Psoas muscle (tissue), 8 donors: ENCODE measurements around the gene VAV3. TPM values are rescaled to one million over a fixed set of nuclear protein-coding genes. Genes with fewer than 3 reads are reported as not detected.

Experiments used
- ATAC-seq, 4 donors: fragments of 200-7000 bp; cut with Tn5 transposase; one replicate each; pipeline ENCODE4 v1.9.1; 2020; ENCODE audit warnings: moderate library complexity in 3 of 4, mild to moderate bottlenecking in 2 of 4
- DNase-seq, 2 donors: peaks; one replicate each; pipeline ENCODE4 v3.0.0-alpha.2; 2020
- H3K27ac ChIP-seq: fragments of 200-600 bp; one replicate; pipeline ENCODE4 v1.8.0; 2022
- H3K27me3 ChIP-seq, 3 donors: fragments of 200-600 bp in 1 of 3; one replicate each; pipeline versions ENCODE4 v1.6.1 to v1.8.0; 2013 to 2022; ENCODE audit warnings: low read length in 2 of 3, mild to moderate bottlenecking in 2 of 3, moderate library complexity in 1 of 3; ENCODE audit not compliant: insufficient read depth in 3 of 3
- H3K36me3 ChIP-seq, 2 donors: fragments of 200-600 bp in 1 of 2; one replicate each; pipeline versions ENCODE4 v1.6.1 to v1.8.0; 2013 to 2022; ENCODE audit warnings: low read depth in 1 of 2, mild to moderate bottlenecking in 1 of 2, moderate library complexity in 1 of 2; ENCODE audit not compliant: insufficient read depth in 1 of 2
- H3K4me1 ChIP-seq: fragments of 200-600 bp; one replicate; pipeline ENCODE4 v1.8.0; 2022
- H3K4me3 ChIP-seq: fragments of 200-600 bp; one replicate; pipeline ENCODE4 v1.8.0; 2022; ENCODE audit warnings: mild to moderate bottlenecking
- H3K9me3 ChIP-seq: fragments of 200-600 bp; one replicate; pipeline ENCODE4 v1.8.0; 2022
- WGBS, 3 donors: extraction: QIAGEN DNeasy Blood & Tissue Kit; methylation state at CpG; one replicate each; pipeline versions ENCODE4 v1.1.6 to v1.1.7; 2013; 5-methylcytosine and 5-hydroxymethylcytosine counted together
- intact Hi-C, 2 donors: fragments of 100-400 bp; cut with DNase I; formaldehyde crosslinking; loops; one replicate each; pipeline versions ENCODE4 v1.11.0 to v1.14.2; 2022
- polyA plus RNA-seq, 3 donors: library from polyadenylated mRNA; stranded (reverse); fragments of 200-250 nt; gene quantifications; one replicate each; pipeline ENCODE4 v1.2.3, GENCODE V29; 2013
- total RNA-seq, 4 donors: library from RNA; stranded (reverse); fragmentation: NEBNext Ultra II Directional in 2 of 4; extraction: Animal tissue kit (Norgen Biotek cat#: 25700) in 2 of 4; gene quantifications; one replicate each; pipeline versions ENCODE4 v1.2.1 to v1.2.4, GENCODE V29; 2021 to 2023
- TF ChIP-seq, protein P1 (sequence below): fragments of 200-600 bp; IDR thresholded peaks from one replicate; pipeline ENCODE4 v1.8.0; 2022; ENCODE audit warnings: antibody characterized with exemption
- donor health status: healthy with polysubstance abuse.
- donor health status: DM: no; HTN: no; CAD: no; lungs with moderate emphysema.
- donor health status: Bipolar disorder and iron deficiency.
- donor health status: healthy.
- donor health status: DM: yes; HTN: yes; CAD: no.
- donor health status: DM: no; HTN: no; CAD: no.
- donor health status: DM: no; HTN: no; CAD: no.
- donor health status: DM: yes; HTN: yes; CAD: no.

The VAV3 gene
- total and polyA plus RNA-seq, 7 donors, result 0.28 to 1.7 (median 0.72) TPM

DNA sequence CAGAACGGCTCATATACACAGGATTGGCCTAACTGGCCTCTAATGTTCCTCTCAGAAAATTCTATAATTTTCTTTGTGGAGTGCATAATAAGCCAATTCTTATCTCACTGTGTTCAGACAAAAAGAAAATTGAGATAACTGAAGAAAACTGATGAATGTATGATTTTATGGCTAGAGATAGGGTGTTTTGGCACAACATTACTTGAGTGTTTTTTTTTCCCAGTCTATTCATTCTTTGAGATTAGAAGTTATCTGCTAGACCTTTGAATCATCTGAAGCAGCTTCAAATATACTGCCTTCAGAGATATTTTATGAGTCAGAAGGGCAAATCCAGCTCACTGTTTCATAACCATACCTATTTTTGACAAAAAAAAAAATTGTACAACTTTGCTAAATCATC, 85.6 kb downstream of the VAV3 start:
- H3K27me3 ChIP-seq, result no peaks in the 10 kb centered on the region
- intact Hi-C loops, result no loop called here
- ATAC-seq, result no peak
- DNase-seq, result no peak
- WGBS, 3 donors, result 79 to 93% (median 88%) methylated on average over 1 of the region's 1 CpG
- no peaks in the 10 kb centered on the region for H3K9me3 ChIP-seq
- no peak overlapping the region for H3K4me3 ChIP-seq
- H3K4me1 ChIP-seq, result no peaks in the 10 kb centered on the region
- no peaks in the 10 kb centered on the region for H3K36me3 ChIP-seq
- TF ChIP-seq, protein P1, sequence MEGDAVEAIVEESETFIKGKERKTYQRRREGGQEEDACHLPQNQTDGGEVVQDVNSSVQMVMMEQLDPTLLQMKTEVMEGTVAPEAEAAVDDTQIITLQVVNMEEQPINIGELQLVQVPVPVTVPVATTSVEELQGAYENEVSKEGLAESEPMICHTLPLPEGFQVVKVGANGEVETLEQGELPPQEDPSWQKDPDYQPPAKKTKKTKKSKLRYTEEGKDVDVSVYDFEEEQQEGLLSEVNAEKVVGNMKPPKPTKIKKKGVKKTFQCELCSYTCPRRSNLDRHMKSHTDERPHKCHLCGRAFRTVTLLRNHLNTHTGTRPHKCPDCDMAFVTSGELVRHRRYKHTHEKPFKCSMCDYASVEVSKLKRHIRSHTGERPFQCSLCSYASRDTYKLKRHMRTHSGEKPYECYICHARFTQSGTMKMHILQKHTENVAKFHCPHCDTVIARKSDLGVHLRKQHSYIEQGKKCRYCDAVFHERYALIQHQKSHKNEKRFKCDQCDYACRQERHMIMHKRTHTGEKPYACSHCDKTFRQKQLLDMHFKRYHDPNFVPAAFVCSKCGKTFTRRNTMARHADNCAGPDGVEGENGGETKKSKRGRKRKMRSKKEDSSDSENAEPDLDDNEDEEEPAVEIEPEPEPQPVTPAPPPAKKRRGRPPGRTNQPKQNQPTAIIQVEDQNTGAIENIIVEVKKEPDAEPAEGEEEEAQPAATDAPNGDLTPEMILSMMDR, result no peak
- no peak overlapping the region for H3K27ac ChIP-seq

DNA sequence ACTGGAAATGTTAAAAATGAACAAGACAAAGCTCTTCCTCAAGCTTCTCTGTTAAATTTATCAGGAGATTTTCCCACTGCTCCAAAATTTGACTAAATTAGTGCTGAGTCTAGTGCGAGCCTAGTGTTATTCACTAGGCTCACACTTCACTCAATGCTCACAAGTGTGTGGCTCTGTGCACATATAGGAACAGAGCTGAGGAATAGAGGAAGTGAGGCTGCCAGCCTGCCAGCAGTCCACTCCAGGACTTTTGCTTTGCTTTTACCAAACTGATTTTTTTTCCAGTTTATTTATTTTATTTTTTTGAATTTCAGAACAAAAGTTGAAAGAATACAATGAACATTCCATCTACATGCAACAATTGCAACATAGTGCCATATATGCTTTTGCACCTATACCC, 87.2 kb downstream of the VAV3 start:
- Histone ChIP-seq H3K36me3 (no peaks in the 10 kb centered on the region), H3K27me3 (no peaks in the 10 kb centered on the region), H3K4me1 (no peaks in the 10 kb centered on the region), H3K27ac (no peak overlapping the region), H3K9me3 (no peaks in the 10 kb centered on the region), H3K4me3 (no peak overlapping the region)
- TF ChIP-seq, protein P1, result no peak
- no peak for DNase-seq
- no peak for ATAC-seq
- intact Hi-C loops, result no loop called here
- WGBS, 3 donors, result 86 to 98% (median 88%) methylated on average over 1 of the region's 1 CpG

DNA sequence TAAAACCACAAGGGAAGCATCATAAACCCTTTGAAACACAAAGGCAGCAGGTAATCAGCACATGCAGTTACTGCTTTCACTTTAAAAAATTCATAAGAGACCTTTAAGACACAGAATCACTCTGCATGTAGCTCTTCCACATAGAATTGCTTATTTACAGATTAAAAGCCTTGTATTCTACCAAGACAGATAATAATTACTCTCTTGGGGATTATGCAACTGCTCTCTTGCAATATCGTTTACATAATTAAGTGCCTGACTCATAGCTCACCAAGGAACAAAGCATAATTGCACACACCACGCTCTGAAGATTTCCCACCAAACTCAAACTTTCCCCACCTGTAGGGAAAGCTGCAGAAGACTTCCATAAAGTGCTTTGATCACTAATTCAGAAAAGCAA, 87.9 kb downstream of the VAV3 start:
- intact Hi-C loops, result no loop called here
- Histone ChIP-seq H3K36me3 (no peaks in the 10 kb centered on the region), H3K4me1 (no peaks in the 10 kb centered on the region), H3K9me3 (no peaks in the 10 kb centered on the region), H3K27me3 (no peaks in the 10 kb centered on the region), H3K4me3 (no peak overlapping the region), H3K27ac (no peak overlapping the region)
- TF ChIP-seq, protein P1, result no peak
- WGBS, 3 donors, result 34 to 47% (median 40%) methylated on average over 2 of the region's 2 CpGs
- DNase-seq (no peak), ATAC-seq (no peak)

DNA sequence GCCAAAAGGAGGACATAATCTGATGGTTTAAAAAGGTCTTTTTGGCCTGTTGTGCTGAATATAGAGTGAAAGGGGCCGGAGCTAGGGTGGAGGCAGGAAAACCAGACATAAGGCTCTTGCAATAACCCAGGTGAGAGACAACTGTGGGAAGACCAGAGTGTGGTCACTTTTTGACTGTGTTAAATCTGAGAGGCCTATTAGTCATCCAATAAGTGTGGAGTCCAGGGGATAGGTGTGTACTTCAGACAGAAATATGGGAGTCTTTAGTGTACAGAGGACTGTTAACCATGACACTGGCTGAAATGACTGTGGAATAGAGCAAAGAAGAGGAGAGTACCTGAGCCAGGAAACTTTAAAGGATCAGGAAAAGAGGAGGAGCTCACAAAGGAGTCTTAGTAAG, 89.3 kb downstream of the VAV3 start:
- intact Hi-C loops, result no loop called here
- ATAC-seq, result no peak
- Histone ChIP-seq H3K4me3 (no peak overlapping the region), H3K27ac (no peak overlapping the region), H3K27me3 (no peaks in the 10 kb centered on the region), H3K9me3 (no peaks in the 10 kb centered on the region), H3K4me1 (no peaks in the 10 kb centered on the region), H3K36me3 (no peaks in the 10 kb centered on the region)
- TF ChIP-seq, protein P1, result no peak
- no peak for DNase-seq
- WGBS, 3 donors, result 100% methylated on average over 1 of the region's 1 CpG

DNA sequence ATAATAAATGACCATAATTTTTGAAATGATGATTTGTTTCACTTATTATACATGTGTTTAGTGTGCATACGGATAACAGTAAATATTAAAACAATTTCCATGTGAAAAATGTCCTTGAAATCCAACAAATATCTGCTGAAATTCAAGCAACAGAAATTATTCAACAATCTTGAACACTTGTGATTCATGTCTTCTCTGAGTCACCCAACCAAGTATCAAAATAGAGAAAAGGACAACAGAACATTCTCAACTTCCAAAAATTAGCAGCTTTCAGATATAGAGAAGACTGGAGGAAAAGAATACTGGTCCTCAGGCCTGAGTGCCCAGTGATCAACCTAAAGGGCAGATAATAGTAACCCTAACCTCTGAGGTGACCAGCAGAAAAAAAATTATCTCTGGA, 90.8 kb downstream of the VAV3 start:
- TF ChIP-seq, protein P1, result no peak
- H3K9me3 ChIP-seq, result no peaks in the 10 kb centered on the region
- DNase-seq, result no peak
- intact Hi-C loops, result loop anchor here in 1 of 2 donors (5.0 kb wide), 1 partner anchor 243 kb away; no protein-coding TSS in a partner anchor
- WGBS, 3 donors, result 65 to 76% (median 65%) methylated on average over 1 of the region's 1 CpG
- no peaks in the 10 kb centered on the region for H3K36me3 ChIP-seq
- H3K4me3 ChIP-seq, result no peak overlapping the region
- no peaks in the 10 kb centered on the region for H3K4me1 ChIP-seq
- ATAC-seq, result no peak
- H3K27ac ChIP-seq, result no peak overlapping the region
- no peaks in the 10 kb centered on the region for H3K27me3 ChIP-seq
